HL-60 (cell line): ENCODE data around the gene GFPT2.

Source experiments
- DNase-seq, 2 experiments: peaks; one replicate each; pipeline ENCODE4 v3.0.0-alpha.2; 2010 to 2020; ENCODE audit warnings: low read depth in 1 of 2, low spot score in 1 of 2
- H3K27ac ChIP-seq: fragments of 250-450 bp; sonication (Bioruptor Pico); replicated peaks from 2 replicates; pipeline ENCODE4 v1.5.1; 2020; ENCODE audit warnings: mild to moderate bottlenecking, moderate library complexity
- H3K27me3 ChIP-seq: fragments of 250-450 bp; sonication (Bioruptor Pico); 2 replicates; pipeline ENCODE4 v1.5.1; 2021; ENCODE audit warnings: mild to moderate bottlenecking, moderate library complexity; ENCODE audit not compliant: insufficient read depth, poor library complexity, severe bottlenecking
- H3K4me3 ChIP-seq: replicated peaks from 2 replicates; pipeline ENCODE4 v1.5.1; 2011; ENCODE audit warnings: mild to moderate bottlenecking, control low read depth, low read length; ENCODE audit not compliant: insufficient read depth
- CTCF ChIP-seq: IDR thresholded peaks from one replicate; pipeline ENCODE4 v1.5.1; 2011; ENCODE audit warnings: low read length, control low read depth, inconsistent platforms; ENCODE audit not compliant: insufficient read depth
- GABPA ChIP-seq: IDR thresholded peaks from 2 replicates; pipeline ENCODE4 v1.6.1; 2012; ENCODE audit warnings: low read depth
- POLR2AphosphoS5 ChIP-seq: IDR thresholded peaks from 2 replicates; pipeline ENCODE4 v1.6.1; 2012; ENCODE audit warnings: low read depth
- REST ChIP-seq: IDR thresholded peaks from 2 replicates; pipeline ENCODE4 v1.6.1; 2012; ENCODE audit warnings: low read depth; ENCODE audit not compliant: insufficient replicate concordance
- SPI1 ChIP-seq: IDR thresholded peaks from 2 replicates; pipeline ENCODE4 v1.6.1; 2012; ENCODE audit warnings: low read depth, mild to moderate bottlenecking, borderline replicate concordance

GFPT2 gene

GRCh38 chr5:180395540-180396274 is 42.6 kb upstream of the GFPT2 start:
- TF ChIP-seq REST: no peak
- DNase-seq: no peak
- Histone ChIP-seq H3K27me3 (no peaks in the 10 kb centered on the region), H3K4me3 (no peak overlapping the region), H3K27ac (no peak overlapping the region)

- DNase-seq: no peak
- no peak overlapping the region for H3K4me3 ChIP-seq
- H3K27me3 ChIP-seq: no peaks in the 10 kb centered on the region
- no peak overlapping the region for H3K27ac ChIP-seq
- no peak for TF ChIP-seq CTCF
- TF ChIP-seq POLR2AphosphoS5: no peak
- no peak for TF ChIP-seq GABPA
- TF ChIP-seq REST: no peak
- TF ChIP-seq SPI1: no peak
Observed at GRCh38 chr5:180394031-180394636, 41.0 kb upstream of the GFPT2 start.

GRCh38 chr5:180391276-180391675 is 38.1 kb upstream of the GFPT2 start:
- H3K27me3 ChIP-seq: no peaks in the 10 kb centered on the region
- TF ChIP-seq POLR2AphosphoS5 (no peak), REST (no peak), CTCF (no peak), SPI1 (no peak), GABPA (no peak)
- H3K27ac ChIP-seq: no peak overlapping the region
- no peak for DNase-seq
- no peak overlapping the region for H3K4me3 ChIP-seq
